Caco-2 (cell line): ENCODE data around the gene ALDH3B1. TPM values are rescaled to one million over a fixed set of nuclear protein-coding genes. Genes with fewer than 3 reads are reported as not detected.

Experiments used
- BruUV-seq: library from RNA; stranded (reverse); fragments of 400-500 nt; replicated peaks from 2 replicates; lab custom pipeline; 2021; lab: Mats Ljungman, UMichigan
- CTCF ChIA-PET: fragments of 300-600 bp; sonication (Branson Sonifier 250); formaldehyde crosslinking; loops from one replicate; lab custom pipeline; 2022; ENCODE audit warnings: antibody characterized with exemption; lab: Charles Lee
- POLR2A ChIA-PET: fragments of 300-600 bp; sonication (Branson Sonifier 250); formaldehyde crosslinking; loops from one replicate; lab custom pipeline; 2022; ENCODE audit warnings: antibody characterized with exemption; lab: Charles Lee
- DNase-seq, 2 experiments: peaks; one replicate each; pipeline versions ENCODE4 v3.0.0 to v3.0.0-alpha.2; 2020 to 2022
- H3K27me3 ChIP-seq: replicated peaks from 2 replicates; pipeline ENCODE4 v1.6.0; 2011; ENCODE audit warnings: low read length; ENCODE audit not compliant: control insufficient read depth, insufficient read depth
- H3K36me3 ChIP-seq: 2 replicates; pipeline ENCODE4 v1.5.1; 2011; ENCODE audit warnings: low read length; ENCODE audit not compliant: control insufficient read depth, insufficient read depth
- H3K4me1 ChIP-seq: fragments of 250-450 bp; sonication (Bioruptor Pico); 2 replicates; pipeline ENCODE4 v1.5.1; 2020; ENCODE audit warnings: mild to moderate bottlenecking
- H3K4me3 ChIP-seq: 2 replicates; pipeline ENCODE4 v1.5.1; 2011; ENCODE audit warnings: low read depth, mild to moderate bottlenecking, control low read depth, low read length
- H3K9me3 ChIP-seq: fragments of 250-450 bp; sonication (Bioruptor Pico); 2 replicates; pipeline ENCODE4 v1.5.1; 2020; ENCODE audit warnings: mild to moderate bottlenecking, moderate library complexity
- H3K27ac Mint-ChIP-seq: one replicate; pipeline ENCODE4 v1.8.0; 2022; ENCODE audit warnings: mixed read lengths; ENCODE audit not compliant: unreplicated experiment
- H3K27me3 Mint-ChIP-seq: one replicate; pipeline ENCODE4 v1.8.0; 2022; ENCODE audit warnings: mixed read lengths; ENCODE audit not compliant: insufficient read depth, unreplicated experiment
- H3K36me3 Mint-ChIP-seq: one replicate; pipeline ENCODE4 v1.8.0; 2022; ENCODE audit warnings: mild to moderate bottlenecking, mixed read lengths; ENCODE audit not compliant: insufficient read depth, unreplicated experiment
- H3K4me1 Mint-ChIP-seq: one replicate; pipeline ENCODE4 v1.8.0; 2022; ENCODE audit warnings: low read depth, mixed read lengths; ENCODE audit not compliant: unreplicated experiment
- H3K4me3 Mint-ChIP-seq: one replicate; pipeline ENCODE4 v1.8.0; 2022; ENCODE audit warnings: mild to moderate bottlenecking, moderate library complexity, mixed read lengths; ENCODE audit not compliant: unreplicated experiment
- H3K9me3 Mint-ChIP-seq: one replicate; pipeline ENCODE4 v1.8.0; 2022; ENCODE audit warnings: mixed read lengths; ENCODE audit not compliant: unreplicated experiment
- CTCF ChIP-seq, 2 experiments: fragments of 200-600 bp in 1 of 2; IDR thresholded peaks; 1 replicate in 1 of 2; 2 replicates in 1 of 2; pipeline versions ENCODE4 v1.5.1 to v1.8.0; 2011 to 2022; ENCODE audit warnings: antibody characterized with exemption in 1 of 2, control low read depth in 1 of 2, inconsistent platforms in 1 of 2, low read depth in 1 of 2, low read length in 1 of 2, mild to moderate bottlenecking in 1 of 2, moderate library complexity in 1 of 2; ENCODE audit not compliant: insufficient read depth in 1 of 2, severe bottlenecking in 1 of 2, unreplicated experiment in 1 of 2
- intact Hi-C: fragments of 100-400 bp; cut with micrococcal nuclease; formaldehyde crosslinking; loops from one replicate; pipeline ENCODE4 v1.10.0; 2022; ENCODE audit not compliant: unreplicated experiment
- total RNA-seq: library from RNA; stranded (reverse); gene quantifications from 2 replicates; pipeline ENCODE4 v1.2.3, GENCODE V29; 2022

The ALDH3B1 gene
- total RNA-seq, 1 experiment from 2014 or later, result 8.2 TPM

GRCh38 chr11:68009391-68010089 lies 587 bp upstream of the ALDH3B1 start:
- Mint-ChIP-seq H3K4me3 (peak overlapping the region; percentile 79), H3K9me3 (no peaks in the 10 kb centered on the region), H3K27ac (peak overlapping the region; percentile 87), H3K4me1 (peaks cover 30% of the 10 kb centered on the region), H3K27me3 (no peaks in the 10 kb centered on the region), H3K36me3 (peaks cover 7% of the 10 kb centered on the region)
- peak in 1 of 2 experiments; percentile 72 for DNase-seq
- Histone ChIP-seq H3K27me3 (no peaks in the 10 kb centered on the region), H3K9me3 (no peaks in the 10 kb centered on the region), H3K4me3 (peak overlapping the region; percentile 22; the same call in 1 of the 2 replicates), H3K36me3 (no peaks in the 10 kb centered on the region), H3K4me1 (peaks cover 54% of the 10 kb centered on the region)
- CTCF ChIA-PET, result interaction anchor here (0.6 to 2.0 kb wide), 10 partner anchors 11 to 288 kb away, joined by 3 to 9 read pairs (median 4); partner anchors contain the start of genes C11orf24 and NDUFS8
- peak; percentile 32 to 59 for TF ChIP-seq CTCF (IDR thresholded peaks at IDR 0.05; ENCODE audit: insufficient read depth in 1 of 2, low read depth in 1 of 2, low read length in 1 of 2, severe bottlenecking in 1 of 2, unreplicated experiment in 1 of 2)
- POLR2A ChIA-PET, result interaction anchor here (1.0 kb wide), 1 partner anchor 13 kb away, joined by 4 read pairs; no protein-coding TSS in a partner anchor
- intact Hi-C loops, result loop anchor here (1.0 kb wide), 3 partner anchors 12 to 197 kb away; partner anchors contain the start of gene NDUFS8
- BruUV-seq, result no TSS peak

- Histone ChIP-seq H3K4me1 (peaks cover 54% of the 10 kb centered on the region), H3K9me3 (no peaks in the 10 kb centered on the region), H3K4me3 (no peak overlapping the region), H3K36me3 (no peaks in the 10 kb centered on the region), H3K27me3 (no peaks in the 10 kb centered on the region)
- no peak for TF ChIP-seq CTCF (IDR thresholded peaks at IDR 0.05; ENCODE audit: insufficient read depth in 1 of 2, low read depth in 1 of 2, low read length in 1 of 2, severe bottlenecking in 1 of 2, unreplicated experiment in 1 of 2)
- ChIA-PET POLR2A (no interaction called here), CTCF (interaction anchor here (0.9 to 1.7 kb wide), 2 partner anchors 56 to 198 kb away, joined by 3 to 9 read pairs; no protein-coding TSS in a partner anchor)
- Mint-ChIP-seq H3K4me3 (peak overlapping the region; percentile 79), H3K27ac (peak overlapping the region; percentile 87), H3K4me1 (peaks cover 30% of the 10 kb centered on the region), H3K9me3 (no peaks in the 10 kb centered on the region), H3K36me3 (peaks cover 7% of the 10 kb centered on the region), H3K27me3 (no peaks in the 10 kb centered on the region)
- intact Hi-C loops, result no loop called here
- BruUV-seq, result TSS peak; percentile 53
- no peak for DNase-seq
Measured at GRCh38 chr11:68011051-68011943, 1.2 kb downstream of the ALDH3B1 start.
